GM19467 (cell line): Measurements from ENCODE around the gene CD59.
"Not testable (repeated sequence)": the region's sequence is repeated elsewhere in the genome, so short reads cannot be mapped to it uniquely, and the experiment has no call there.

Experiments used
- ATAC-seq: cut with Tn5 transposase; IDR thresholded peaks from one replicate; pipeline ENCODE4 v1.9.1; 2021; ENCODE audit warnings: mild to moderate bottlenecking, moderate library complexity; ENCODE audit not compliant: unreplicated experiment

CD59 gene

DNA sequence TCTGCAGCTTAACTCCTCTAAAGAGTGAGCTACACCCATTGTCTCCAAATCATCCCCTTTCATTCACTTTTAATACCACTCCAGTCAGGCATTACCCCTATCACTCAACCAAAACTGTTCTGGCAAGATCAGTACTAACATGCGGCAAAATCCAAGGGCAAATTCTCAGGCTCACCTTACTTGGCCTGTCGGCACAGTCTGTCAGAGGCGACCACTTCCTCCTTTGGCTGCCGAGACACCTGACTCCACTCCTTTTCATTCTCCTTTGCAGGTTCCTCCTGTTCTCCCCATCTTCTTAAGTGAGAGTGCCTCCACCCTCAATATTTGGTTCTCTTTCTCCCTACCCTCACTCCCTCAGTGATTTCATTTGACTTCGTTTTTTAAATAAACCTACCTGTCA lies 39.8 kb downstream of the CD59 start:
- no peak for ATAC-seq

DNA sequence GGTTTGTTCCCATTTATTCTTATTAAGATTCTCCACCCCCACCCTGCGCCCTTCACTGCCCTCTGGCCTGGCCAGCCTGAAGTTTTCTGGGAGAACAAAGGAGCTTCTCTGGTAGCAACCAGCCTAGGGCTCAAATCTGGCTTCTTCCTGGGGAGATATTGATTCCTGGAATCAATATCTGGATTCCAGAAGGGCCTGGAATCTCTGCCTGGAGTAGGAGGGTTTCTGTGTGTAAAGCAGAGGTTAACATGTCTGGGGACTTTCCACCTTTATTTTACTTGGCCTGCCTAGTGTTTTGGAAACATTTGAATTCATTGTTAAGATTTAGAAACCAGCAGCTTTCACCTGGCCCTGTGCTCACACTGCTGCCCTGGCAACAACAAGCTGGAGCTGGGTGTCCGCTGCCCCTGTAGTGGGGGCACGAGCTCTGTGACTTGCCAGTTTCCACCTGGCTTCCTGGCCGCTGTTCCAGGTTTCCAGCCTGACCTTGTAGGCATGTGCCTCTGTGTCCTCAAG lies 41.1 kb downstream of the CD59 start:
- no peak for ATAC-seq

DNA sequence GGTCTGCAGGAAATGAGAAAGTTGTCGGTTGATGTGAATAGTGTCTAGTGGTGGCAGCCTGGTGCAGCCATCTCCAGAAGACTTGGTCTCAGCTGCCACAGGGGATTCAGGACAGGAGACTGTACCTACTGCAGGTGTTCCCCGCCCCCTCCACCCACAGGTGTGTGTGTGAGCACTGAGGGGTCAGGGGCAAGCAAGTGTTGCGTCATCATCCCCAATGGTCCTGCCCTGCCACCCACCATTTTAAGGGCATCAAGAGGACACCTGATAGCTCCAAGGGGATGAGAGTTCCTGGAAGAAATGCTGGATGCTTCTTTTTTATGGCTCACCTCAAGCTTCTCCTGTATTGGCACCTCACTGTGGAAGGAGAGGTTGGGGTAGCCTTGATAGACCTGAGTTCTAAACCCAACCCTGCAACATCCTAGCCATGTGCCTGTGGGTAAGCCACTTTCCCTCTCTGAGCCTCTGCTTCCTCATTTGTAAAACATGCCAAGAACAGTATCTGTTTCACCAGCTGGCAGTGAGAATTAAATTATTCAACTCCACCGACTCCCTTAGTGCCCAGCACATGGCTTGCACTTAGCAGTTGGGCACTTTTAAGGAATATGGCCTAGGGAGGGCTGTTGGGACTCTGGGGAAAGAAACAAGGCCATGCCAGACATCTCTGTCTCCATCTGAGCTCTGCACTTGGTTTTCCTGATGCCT lies 41.7 kb downstream of the CD59 start:
- ATAC-seq: no peak

DNA sequence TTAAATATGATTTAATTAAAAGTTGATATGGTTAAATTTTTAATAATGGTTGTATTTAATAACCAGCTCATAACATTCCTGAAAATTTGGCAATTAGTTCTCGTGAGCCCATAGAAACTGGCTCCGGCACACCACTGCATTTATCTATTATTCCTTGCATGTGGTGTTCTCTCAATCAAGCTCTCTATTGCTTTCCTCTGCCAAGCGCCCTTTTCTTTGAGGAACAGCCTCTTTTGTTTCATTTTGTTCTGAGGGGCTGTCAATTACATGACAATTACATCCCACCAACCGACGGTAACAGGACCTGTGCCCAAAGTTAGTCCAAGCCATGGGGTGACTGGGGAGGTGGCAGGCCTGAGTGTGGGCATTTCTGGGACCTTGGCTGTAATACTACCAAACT lies 43.7 kb downstream of the CD59 start:
- ATAC-seq: no peak

DNA sequence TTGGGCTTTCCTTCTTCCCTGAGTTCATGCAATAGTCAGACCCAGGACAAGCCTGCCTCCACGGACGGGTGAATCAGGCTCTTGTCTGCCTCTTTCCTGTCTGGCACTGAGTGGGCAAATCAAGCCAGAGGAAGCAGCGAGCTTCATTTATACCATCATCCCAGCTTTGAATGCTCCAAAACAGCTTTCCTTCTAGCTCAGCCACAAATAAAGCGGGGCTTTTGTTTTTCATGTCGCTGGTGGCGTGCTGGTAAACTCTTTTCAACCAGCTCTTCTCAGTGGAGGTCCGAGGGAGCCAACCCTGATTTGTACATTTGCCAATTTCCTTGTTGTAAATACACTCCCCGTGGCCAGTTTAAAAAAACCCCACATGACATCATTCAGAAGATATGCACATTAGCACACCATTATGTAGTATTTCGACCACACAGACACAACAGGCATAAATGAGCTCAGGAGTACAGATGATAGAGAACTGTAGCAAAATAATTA lies 44.2 kb downstream of the CD59 start:
- no peak for ATAC-seq

DNA sequence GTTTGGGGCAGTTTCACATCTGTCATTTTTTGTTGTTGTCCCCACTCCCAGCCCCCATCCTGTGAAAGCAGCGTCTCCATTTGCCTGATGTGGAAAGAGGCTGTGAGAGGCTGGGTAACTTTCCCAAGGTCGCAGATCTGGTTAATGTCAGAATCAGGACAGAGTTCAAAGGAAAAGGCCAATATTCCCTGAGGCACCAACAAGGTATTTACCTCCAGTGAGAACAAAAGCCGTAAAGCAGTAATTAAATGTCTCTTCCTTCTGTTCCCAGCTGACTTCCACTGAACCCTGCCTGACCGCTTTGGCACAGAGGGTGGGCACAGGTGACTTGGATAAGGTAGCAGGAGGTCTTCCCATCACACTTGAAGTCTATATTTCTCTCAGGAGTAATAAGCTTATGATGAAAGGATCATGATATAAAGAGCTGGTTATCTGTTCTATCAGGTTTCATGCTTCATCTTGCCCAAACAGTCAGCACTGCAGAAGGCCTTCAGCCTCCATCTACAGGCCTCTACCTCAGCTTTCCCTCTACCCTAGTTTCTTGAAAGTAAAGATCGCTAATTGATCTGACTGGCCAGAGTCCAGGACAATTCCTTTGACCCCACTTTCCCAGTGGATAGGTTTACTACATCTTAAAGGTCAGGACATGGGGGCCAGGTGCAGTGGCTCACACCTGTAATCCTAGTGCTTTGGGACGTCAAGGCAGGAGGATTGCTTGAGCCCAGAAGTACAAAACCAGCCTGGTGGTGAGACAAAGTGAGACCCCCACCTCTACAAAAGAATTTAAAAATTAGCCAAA lies 45.0 kb downstream of the CD59 start:
- ATAC-seq: no peak

DNA sequence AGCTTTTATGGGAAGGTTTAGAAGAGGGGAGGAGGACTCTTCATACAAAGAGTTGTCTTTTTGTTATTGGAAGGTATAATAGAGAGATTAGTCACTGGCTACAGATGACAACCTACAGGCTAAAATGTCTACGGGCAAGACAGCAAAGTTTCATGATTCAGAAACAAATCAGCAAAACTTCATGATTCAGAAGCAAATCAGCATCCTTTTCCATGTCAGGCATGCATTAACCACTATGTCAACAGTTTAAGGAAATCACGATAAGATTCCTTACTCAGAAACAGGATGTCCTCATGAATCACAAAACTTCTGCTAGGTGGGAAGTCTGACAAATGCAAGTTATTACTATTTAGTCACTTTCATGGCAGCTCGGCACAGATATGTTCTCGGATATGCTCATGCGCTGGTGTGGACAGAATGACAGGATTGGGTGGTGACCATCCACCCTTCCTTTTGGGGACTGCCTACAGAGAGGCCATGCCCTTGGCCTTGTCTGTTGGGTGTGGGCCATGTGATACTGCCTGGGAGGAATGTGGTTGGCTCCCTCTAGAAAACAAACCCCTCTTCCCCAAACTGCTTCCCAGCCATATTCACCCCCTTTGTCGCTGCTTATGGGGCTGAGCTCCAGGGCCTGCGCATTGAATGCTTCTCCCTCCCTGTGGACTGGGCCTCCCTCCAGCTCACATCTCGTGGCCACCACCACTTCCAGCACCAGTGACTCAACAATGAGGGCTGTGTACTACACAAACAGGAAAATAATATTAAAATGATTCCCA lies 45.7 kb downstream of the CD59 start:
- no peak for ATAC-seq

DNA sequence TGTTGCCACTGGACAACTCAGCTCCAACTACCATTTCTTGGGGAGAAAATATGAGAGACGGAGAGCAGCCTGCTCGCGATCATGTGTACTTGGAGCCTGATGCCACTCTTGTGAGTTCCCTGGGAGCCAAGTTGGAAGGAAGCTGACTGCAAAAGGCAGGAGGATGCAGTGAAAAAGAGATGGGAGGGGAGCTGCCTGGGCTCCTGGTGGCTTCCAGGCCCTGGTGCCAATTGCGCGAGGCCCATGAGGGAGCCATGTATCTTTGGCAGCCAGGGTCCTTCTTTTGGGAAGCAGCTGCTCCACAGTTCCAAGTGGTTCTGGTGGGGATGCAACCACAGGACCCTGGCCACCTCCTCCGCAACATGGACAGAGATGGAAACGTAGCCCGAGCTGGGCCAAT lies 46.7 kb downstream of the CD59 start:
- ATAC-seq: no peak

DNA sequence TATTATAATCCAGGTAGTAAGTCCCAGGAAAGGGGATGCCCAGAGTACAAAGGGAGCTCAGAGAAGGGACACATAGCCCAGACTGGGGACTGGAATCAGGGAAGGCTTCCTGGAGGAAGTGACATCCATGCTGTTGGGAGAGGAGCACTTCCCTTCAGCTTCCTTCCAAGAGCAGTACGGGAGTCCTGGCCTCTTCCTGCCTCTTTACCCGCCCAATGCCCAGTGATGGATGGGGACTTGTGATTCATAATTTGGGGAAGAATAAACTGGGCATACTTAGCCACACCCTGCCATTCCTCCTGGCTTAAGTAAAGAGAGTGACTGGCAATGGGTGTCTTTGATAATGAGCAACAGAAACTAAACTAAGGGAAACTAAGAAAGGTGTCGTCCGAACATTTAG lies 47.1 kb downstream of the CD59 start:
- ATAC-seq: no peak

DNA sequence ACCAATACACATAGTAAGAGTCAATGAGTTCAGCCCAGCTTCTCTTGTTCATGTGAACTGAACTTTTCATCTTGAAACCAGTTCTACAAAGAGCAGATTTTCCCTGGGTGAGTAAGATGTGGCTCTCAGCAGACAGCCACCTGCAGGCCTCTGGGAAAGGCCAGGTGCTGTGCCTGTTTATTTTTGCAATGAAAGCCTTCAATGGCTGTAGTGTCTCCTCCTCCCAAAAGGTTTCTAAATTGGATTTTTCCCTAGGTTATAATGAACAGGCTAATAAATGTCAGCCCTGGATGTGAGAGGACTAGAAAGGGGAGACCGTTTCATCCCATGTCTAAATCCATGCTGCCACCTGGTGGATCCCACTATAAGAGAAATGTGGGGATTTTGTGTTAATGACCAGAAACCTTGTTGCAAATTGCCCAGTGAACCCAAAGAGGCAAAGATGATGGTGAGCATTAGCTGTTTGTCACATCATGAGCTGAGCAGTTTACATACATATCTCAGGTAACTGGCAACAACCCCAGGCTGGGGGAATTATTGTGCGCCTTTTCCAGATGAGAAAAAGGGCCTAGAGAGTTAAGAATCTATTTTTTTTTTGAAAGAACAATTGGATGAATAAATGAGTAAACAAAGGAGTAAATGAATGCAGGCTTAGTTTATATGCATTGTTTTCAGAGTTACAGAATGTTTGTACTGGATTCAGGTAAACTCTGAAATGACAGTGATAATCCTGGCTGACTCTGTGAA lies 48.3 kb downstream of the CD59 start:
- ATAC-seq: no peak

DNA sequence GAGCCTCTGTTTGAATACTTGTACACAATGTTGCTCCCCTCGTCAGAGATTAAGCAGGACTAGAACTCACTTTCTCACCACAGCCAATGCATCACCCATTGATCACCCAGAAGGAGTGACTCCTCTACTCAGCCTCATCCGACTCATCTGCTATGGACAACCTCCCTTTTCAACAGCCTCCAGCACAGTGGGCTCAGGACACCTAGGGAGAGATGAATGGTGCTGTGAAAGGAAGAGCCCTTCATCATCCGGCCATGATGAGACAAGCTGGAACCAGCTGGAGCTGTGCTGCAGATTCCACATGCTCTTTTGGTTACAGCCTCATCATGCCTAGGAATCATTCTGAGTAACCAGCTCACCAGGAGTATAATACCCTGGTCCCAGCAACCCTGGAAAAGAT lies 51.1 kb downstream of the CD59 start:
- no peak for ATAC-seq

DNA sequence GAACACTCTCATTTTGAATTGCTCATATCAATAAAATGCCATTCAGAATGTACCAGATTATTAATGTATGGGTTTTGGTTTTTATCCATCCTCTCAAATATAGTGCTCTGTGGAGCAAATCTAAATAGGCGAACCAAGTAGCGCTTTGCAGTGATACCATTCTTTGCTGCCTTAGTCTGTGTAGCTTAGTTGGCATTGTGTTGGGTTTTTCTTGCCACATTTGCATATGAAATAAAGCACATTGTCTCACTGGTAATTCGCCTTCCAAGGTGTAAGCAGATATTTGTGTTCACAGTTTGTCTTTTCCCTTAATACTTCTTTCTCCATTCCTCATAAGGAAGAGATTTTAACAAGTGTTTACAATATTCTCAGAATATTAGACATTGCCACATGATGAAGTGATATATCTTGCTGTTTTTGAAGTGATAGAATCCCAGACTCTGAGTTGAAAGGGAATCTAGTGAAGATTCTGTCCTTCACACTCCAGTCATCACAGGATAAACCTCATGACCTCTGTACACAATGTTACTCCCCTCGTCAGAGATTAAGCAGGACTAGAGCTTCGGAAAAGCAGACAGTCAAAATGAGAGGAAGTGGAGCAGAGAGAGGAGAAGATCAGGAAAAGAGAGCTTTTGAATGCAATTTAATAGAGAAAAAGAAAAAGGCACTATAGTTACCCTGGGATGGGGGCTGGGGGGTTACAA lies 52.1 kb downstream of the CD59 start:
- ATAC-seq: no peak

DNA sequence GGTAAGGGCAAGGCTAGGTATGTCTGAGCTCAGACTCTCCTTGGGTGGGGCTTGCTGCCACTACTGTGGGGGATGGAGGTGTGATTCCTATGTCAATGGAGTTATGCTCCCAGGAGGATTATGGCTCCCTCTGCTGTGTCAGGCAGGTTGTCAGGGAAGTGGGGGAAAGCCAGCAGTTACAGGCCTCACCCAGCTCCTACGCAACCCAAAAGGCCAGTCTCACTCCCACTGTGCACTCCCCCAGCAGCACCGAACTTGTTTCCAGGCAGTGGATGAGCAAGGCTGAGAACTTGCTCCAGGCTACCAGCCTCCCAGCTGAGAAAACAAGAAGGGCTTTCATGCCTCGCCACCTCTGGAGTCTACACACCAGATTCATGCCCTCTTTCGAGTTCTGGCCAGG lies 53.8 kb downstream of the CD59 start:
- ATAC-seq: no peak

DNA sequence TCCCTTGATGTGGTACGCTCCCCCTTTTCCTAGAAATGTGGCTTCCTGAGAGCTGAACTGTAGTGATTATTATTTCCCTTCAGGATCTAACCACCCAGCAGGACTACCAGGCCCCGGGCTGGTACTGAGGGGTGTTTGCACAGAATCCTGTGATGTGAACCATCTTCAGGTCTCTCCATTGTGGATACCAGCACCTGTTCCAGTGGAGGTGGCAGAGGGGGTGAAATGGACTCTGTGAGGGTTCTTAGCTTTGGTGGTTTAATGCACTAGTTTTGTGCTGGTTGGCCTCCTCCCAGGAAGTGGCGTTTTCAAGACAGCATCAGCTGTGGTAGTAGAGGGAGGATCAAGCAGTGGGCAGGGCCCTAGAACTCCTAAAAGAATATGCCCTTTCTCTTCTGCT lies 54.2 kb downstream of the CD59 start:
- no peak for ATAC-seq

DNA sequence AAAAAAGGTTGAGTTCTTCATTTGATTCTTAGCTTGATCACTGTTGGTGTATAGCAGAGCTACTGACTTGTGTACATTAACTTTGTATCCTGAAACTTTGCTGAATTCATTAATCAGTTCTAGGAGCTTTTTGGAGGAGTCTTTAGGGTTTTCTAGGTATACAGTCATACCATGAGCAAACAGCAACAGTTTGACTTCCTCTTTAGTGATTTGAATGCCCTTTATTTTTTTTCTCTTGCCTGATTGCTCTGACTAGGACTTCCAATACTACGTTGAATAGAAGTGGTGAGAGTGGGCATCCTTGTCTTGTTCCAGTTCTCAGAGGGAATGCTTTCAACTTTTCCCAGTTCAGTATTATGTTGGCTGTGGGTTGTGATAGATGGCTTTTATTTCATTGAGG lies 57.6 kb downstream of the CD59 start:
- not testable (repeated sequence) for ATAC-seq

DNA sequence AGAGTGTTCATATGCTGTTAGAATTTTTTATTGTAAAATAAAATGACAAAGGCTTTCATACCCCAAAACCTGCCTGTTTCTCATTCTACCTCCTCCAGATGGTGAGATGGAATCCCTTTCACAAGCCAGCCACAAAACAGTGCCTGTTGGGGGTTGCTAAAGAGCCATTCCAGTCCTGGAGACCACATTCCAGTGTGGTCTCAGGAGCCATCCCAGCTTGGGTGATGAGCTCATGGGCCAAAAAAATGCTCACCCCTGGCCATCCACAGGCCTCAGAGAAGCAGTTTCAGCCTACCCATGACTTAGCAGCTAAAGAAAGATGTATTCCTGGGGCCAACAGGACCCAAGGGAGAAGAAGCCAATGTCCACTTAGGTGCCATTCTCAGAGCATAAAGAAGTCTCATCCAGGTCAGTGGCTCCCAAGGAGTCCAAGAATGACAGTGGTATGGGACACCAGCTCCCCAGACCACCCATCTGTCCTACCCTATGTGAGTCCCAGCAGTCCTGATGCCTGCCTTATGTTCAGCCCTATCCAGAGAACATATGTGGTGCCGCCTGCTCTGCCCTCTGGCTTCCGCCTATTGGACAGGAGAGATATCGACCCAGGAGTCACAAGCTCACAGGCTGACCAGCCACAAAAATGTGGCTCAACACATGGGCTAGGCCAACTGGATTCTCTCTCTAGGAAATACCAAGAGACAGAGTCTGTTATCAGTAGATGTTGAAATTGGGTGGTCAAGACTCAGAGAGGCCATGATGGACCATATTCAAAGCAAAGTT lies 62.0 kb downstream of the CD59 start:
- no peak for ATAC-seq

DNA sequence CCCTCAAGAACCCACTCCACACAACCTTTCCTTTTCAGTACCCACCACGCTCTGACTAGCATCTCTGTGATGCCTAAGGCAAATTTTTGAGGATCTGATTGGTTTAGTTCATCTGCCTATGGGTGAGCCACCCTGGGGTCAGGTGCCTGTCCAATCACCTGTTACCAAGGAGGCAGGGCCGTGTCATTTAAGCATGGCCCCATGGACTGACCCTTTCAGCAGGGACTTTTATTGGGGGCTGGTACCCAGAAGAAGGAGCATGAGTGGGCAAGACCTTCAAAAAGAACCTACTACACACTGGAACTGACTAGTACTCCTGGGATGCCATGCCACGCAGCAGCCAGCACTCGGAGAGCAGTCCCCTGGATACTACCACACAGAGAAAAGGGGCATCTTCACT lies 64.0 kb downstream of the CD59 start:
- ATAC-seq: no peak

DNA sequence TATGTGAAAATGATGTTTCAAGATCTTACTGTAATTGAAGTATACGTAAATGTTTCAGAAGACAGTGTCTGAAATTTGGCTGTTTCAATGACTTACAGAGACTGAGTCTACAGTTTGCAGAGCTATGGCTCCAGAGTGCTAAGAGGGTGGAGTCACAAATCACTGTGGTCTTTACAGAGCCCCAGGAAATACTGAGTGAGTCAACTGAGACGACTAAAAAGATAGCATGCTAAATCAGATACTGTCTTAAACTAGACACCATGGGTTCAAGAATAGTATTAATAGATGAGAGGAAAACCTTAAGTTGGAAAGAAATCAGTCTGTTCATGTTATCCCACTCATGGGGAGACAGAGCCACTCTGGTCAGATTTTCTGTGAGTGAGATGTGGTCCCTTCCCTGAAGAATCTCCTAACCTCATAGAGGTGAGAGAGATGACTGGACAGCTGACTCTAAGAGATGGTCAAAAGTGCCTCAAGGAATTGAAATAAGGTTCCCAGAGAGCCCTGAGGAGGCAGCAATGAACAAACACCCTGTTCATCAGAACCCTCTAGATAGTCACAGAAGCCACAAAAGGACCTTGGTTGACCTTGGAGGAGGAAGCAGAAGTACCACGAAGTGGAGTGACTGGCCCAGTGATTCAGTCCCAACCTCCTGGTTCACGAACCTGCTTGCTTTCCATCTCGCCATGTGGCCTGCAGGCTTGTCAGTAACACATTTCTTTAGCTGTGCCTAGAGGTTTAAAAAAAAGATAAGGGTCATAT lies 65.8 kb downstream of the CD59 start:
- ATAC-seq: no peak
